Measurements from ENCODE around the gene PARD3.

- TF ChIP-seq EZH2 (IDR thresholded peaks at IDR 0.05; ENCODE audit: low read length, missing control alignments) = no peak
- TF ChIP-seq CTCF (conservative IDR thresholded peaks at IDR 0.05 in 1 of 2, IDR thresholded peaks at IDR 0.05 in 1 of 2; ENCODE audit: low read depth in 1 of 2, low read length in 2 of 2) = no peak
Observed at GRCh38 chr10:34190580-34190979, 624.5 kb downstream of the PARD3 start.

Measured in fibroblast of lung (primary cell).